Measurements from ENCODE around the gene ZCCHC7. TPM values are rescaled to one million over a fixed set of nuclear protein-coding genes. Genes with fewer than 3 reads are reported as not detected.

The ZCCHC7 gene
- total RNA-seq, 4 donors from 2014 or later, result 4.8 to 11.2 (median 6.9) TPM

GRCh38 chr9:37238122-37238521 is 117.7 kb downstream of the ZCCHC7 start:
- Histone ChIP-seq H3K27me3 (no peaks in the 10 kb centered on the region), H3K4me3 (no peak overlapping the region), H3K9me3 (no peaks in the 10 kb centered on the region), H3K4me1 (no peaks in the 10 kb centered on the region), H3K36me3 (no peaks in the 10 kb centered on the region), H3K27ac (no peak overlapping the region)
- intact Hi-C loops (cut with DNase I; ENCODE audit: low total_unique reads) (no loop called here), in situ Hi-C loops (cut with MboI; ENCODE audit: low sequenced_read_pairs in 4 of 4) (loop anchor here in 1 of 4 donors (10.0 kb wide), 1 partner anchor 57 kb away; no protein-coding TSS in a partner anchor)
- ATAC-seq (no peak), DNase-seq (no peak)
- TF ChIP-seq CTCF (IDR thresholded peaks at IDR 0.05 in 4 of 5, conservative IDR thresholded peaks at IDR 0.05 in 1 of 5), result no peak
- no peak for TF ChIP-seq POLR2A (IDR thresholded peaks at IDR 0.05)

DNA sequence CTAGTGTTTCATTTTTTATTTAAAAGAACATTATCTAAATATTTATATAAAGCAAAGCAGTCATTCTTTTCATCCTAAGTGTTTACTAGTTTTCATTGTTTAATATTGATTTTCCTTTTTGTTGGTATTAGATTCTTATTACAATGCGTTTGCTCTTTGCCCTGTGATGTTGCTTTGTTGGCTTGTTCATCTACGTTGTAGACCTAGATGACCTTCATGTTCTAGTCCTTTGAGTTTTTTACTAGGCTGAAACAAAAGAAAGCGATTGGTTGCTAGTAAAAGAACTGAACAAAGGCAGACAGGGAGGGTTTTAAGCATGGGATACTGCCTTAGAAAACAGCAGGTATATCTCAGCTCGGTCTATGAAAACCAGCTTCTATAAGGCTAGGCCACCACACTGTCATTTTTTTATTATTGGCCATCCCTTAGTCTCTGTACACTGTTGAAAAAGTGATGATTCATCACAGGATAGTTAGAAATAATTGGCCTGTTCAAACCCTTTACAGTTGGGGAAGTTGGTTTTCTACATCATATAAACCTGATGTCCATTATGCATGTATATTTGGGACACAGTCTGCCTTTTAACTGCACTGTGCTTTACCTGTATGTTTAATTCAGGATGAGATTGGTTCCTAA is 119.0 kb downstream of the ZCCHC7 start:
- no peaks in the 10 kb centered on the region for H3K9me3 ChIP-seq
- no peak for DNase-seq
- in situ Hi-C loops (cut with MboI; ENCODE audit: low sequenced_read_pairs in 4 of 4), result loop anchor here in 1 of 4 donors (10.0 kb wide), 1 partner anchor 55 kb away; no protein-coding TSS in a partner anchor
- TF ChIP-seq CTCF (IDR thresholded peaks at IDR 0.05 in 4 of 5, conservative IDR thresholded peaks at IDR 0.05 in 1 of 5) (no peak), POLR2A (IDR thresholded peaks at IDR 0.05) (no peak)
- H3K27me3 ChIP-seq, result no peaks in the 10 kb centered on the region
- no peak overlapping the region for H3K27ac ChIP-seq
- H3K36me3 ChIP-seq, result no peaks in the 10 kb centered on the region
- intact Hi-C loops (cut with DNase I; ENCODE audit: low total_unique reads), result no loop called here
- H3K4me3 ChIP-seq, result no peak overlapping the region
- no peak for ATAC-seq
- H3K4me1 ChIP-seq, result no peaks in the 10 kb centered on the region

GRCh38 chr9:37239921-37240320 is 119.5 kb downstream of the ZCCHC7 start:
- Histone ChIP-seq H3K27me3 (no peaks in the 10 kb centered on the region), H3K27ac (no peak overlapping the region), H3K36me3 (no peaks in the 10 kb centered on the region), H3K4me1 (no peaks in the 10 kb centered on the region), H3K9me3 (no peaks in the 10 kb centered on the region), H3K4me3 (no peak overlapping the region)
- ATAC-seq, result no peak
- intact Hi-C loops (cut with DNase I; ENCODE audit: low total_unique reads), result no loop called here
- DNase-seq, result no peak
- in situ Hi-C loops (cut with MboI; ENCODE audit: low sequenced_read_pairs in 4 of 4), result loop anchor here in 1 of 4 donors (10.0 kb wide), 1 partner anchor 55 kb away; no protein-coding TSS in a partner anchor
- TF ChIP-seq POLR2A (IDR thresholded peaks at IDR 0.05) (no peak), CTCF (IDR thresholded peaks at IDR 0.05 in 4 of 5, conservative IDR thresholded peaks at IDR 0.05 in 1 of 5) (no peak)

- no peaks in the 10 kb centered on the region for H3K36me3 ChIP-seq
- no peaks in the 10 kb centered on the region for H3K27me3 ChIP-seq
- H3K4me3 ChIP-seq, result no peak overlapping the region
- H3K9me3 ChIP-seq, result no peaks in the 10 kb centered on the region
- no peak overlapping the region for H3K27ac ChIP-seq
- in situ Hi-C loops (cut with MboI; ENCODE audit: low sequenced_read_pairs in 4 of 4), result no loop called here
- intact Hi-C loops (cut with DNase I; ENCODE audit: low total_unique reads), result no loop called here
- peaks cover 0 to 10% of the 10 kb centered on the region in 2 donors for H3K4me1 ChIP-seq
- TF ChIP-seq POLR2A (IDR thresholded peaks at IDR 0.05), result no peak
- no peak for TF ChIP-seq CTCF (IDR thresholded peaks at IDR 0.05 in 4 of 5, conservative IDR thresholded peaks at IDR 0.05 in 1 of 5)
- ATAC-seq (no peak), DNase-seq (no peak)
Measured at GRCh38 chr9:37241340-37241739, 121.0 kb downstream of the ZCCHC7 start.

All from gastrocnemius medialis (tissue), 4 donors.